GM21515 (cell line): ENCODE data around the gene COL11A1.
"Not testable (repeated sequence)": the region's sequence is repeated elsewhere in the genome, so short reads cannot be mapped to it uniquely, and the experiment has no call there.

Experiments used
- ATAC-seq: cut with Tn5 transposase; IDR thresholded peaks from one replicate; pipeline ENCODE4 v1.9.1; 2021; ENCODE audit not compliant: unreplicated experiment

Gene COL11A1

GRCh38 chr1:102840741-102841140 lies 267.6 kb downstream of the COL11A1 start:
- no peak for ATAC-seq

- ATAC-seq: no peak
These were observed 270.3 kb downstream of the COL11A1 start for GRCh38 chr1:102838016-102838415.

- no peak for ATAC-seq
These were observed 270.8 kb downstream of the COL11A1 start for GRCh38 chr1:102837551-102837950.

GRCh38 chr1:102836991-102837390 lies 271.3 kb downstream of the COL11A1 start:
- no peak for ATAC-seq

GRCh38 chr1:102834688-102835320 lies 273.5 kb downstream of the COL11A1 start:
- ATAC-seq: no peak

- ATAC-seq: no peak
These were observed 275.2 kb downstream of the COL11A1 start for GRCh38 chr1:102833151-102833550.

GRCh38 chr1:102826706-102827105 lies 281.6 kb downstream of the COL11A1 start:
- ATAC-seq: not testable (repeated sequence)
